Activated CD8-positive, alpha-beta memory T cell treated with anti-CD3 and anti-CD28 coated beads, Interleukin-2, amount 10 ng/mL, durations not matched to agents 7 days and 5 days (primary cell): ENCODE results near the gene ASAP2. TPM values are rescaled to one million over a fixed set of nuclear protein-coding genes. Genes with fewer than 3 reads are reported as not detected.

ENCODE experiments used
- ATAC-seq: fragments of 150-1000 bp; cut with Tn5 transposase; one replicate; pipeline ENCODE4 v1.10.0; 2021; ENCODE audit warnings: moderate library complexity
- CTCF ChIA-PET: fragments of 350-600 bp; sonication (Branson Sonifier 250); formaldehyde crosslinking; loops from one replicate; lab custom pipeline; 2021; ENCODE audit warnings: antibody characterized with exemption; lab: Charles Lee
- DNase-seq: peaks from one replicate; pipeline ENCODE4 v3.0.0-alpha.2; 2020
- H3K27ac Mint-ChIP-seq: one replicate; pipeline ENCODE4 v1.8.0; 2021; ENCODE audit warnings: mild to moderate bottlenecking, mixed read lengths
- H3K27me3 Mint-ChIP-seq: one replicate; pipeline ENCODE4 v1.8.0; 2021; ENCODE audit warnings: mixed read lengths
- H3K36me3 Mint-ChIP-seq: one replicate; pipeline ENCODE4 v1.8.0; 2021; ENCODE audit warnings: mild to moderate bottlenecking, mixed read lengths
- H3K4me1 Mint-ChIP-seq: one replicate; pipeline ENCODE4 v1.8.0; 2021; ENCODE audit warnings: mixed read lengths
- H3K4me3 Mint-ChIP-seq: one replicate; pipeline ENCODE4 v1.8.0; 2021; ENCODE audit warnings: mild to moderate bottlenecking, moderate library complexity, mixed read lengths
- H3K9me3 Mint-ChIP-seq: one replicate; pipeline ENCODE4 v1.8.0; 2022; ENCODE audit warnings: low read depth, mixed read lengths
- total RNA-seq, 2 experiments: library from RNA; stranded (reverse); gene quantifications; one replicate each; pipeline ENCODE4 v1.2.3, GENCODE V29; 2021

Gene ASAP2
- total RNA-seq, 2 experiments from 2014 or later, result 0.33 to 0.44 TPM

GRCh38 chr2:9355716-9356115 lies 149.1 kb downstream of the ASAP2 start:
- Mint-ChIP-seq H3K27me3 (peaks cover 59% of the 10 kb centered on the region), H3K36me3 (no peaks in the 10 kb centered on the region), H3K4me3 (no peak overlapping the region), H3K4me1 (peaks cover 3% of the 10 kb centered on the region), H3K9me3 (no peaks in the 10 kb centered on the region), H3K27ac (no peak overlapping the region)
- ATAC-seq (no peak), DNase-seq (no peak)
- CTCF ChIA-PET, result no interaction called here

- peak; percentile 16 for ATAC-seq
- H3K4me1 Mint-ChIP-seq, result peaks cover 3% of the 10 kb centered on the region
- no peaks in the 10 kb centered on the region for H3K9me3 Mint-ChIP-seq
- H3K27ac Mint-ChIP-seq, result no peak overlapping the region
- peaks cover 60% of the 10 kb centered on the region for H3K27me3 Mint-ChIP-seq
- peak overlapping the region; percentile 3 for H3K4me3 Mint-ChIP-seq
- no peaks in the 10 kb centered on the region for H3K36me3 Mint-ChIP-seq
- CTCF ChIA-PET, result no interaction called here
- no peak for DNase-seq
Observed at GRCh38 chr2:9356261-9356660, 149.6 kb downstream of the ASAP2 start.

- no peak for ATAC-seq
- no peaks in the 10 kb centered on the region for H3K9me3 Mint-ChIP-seq
- H3K36me3 Mint-ChIP-seq, result no peaks in the 10 kb centered on the region
- CTCF ChIA-PET, result no interaction called here
- DNase-seq, result no peak
- peaks cover 3% of the 10 kb centered on the region for H3K4me1 Mint-ChIP-seq
- H3K27me3 Mint-ChIP-seq, result peaks cover 62% of the 10 kb centered on the region
- no peak overlapping the region for H3K4me3 Mint-ChIP-seq
- H3K27ac Mint-ChIP-seq, result no peak overlapping the region
Observed at GRCh38 chr2:9358846-9359245, 152.2 kb downstream of the ASAP2 start.

GRCh38 chr2:9359463-9359862 lies 152.9 kb downstream of the ASAP2 start:
- no peaks in the 10 kb centered on the region for H3K36me3 Mint-ChIP-seq
- H3K27ac Mint-ChIP-seq, result no peak overlapping the region
- CTCF ChIA-PET, result no interaction called here
- DNase-seq, result no peak
- no peak for ATAC-seq
- H3K4me3 Mint-ChIP-seq, result no peak overlapping the region
- H3K27me3 Mint-ChIP-seq, result peaks cover 62% of the 10 kb centered on the region
- peaks cover 3% of the 10 kb centered on the region for H3K4me1 Mint-ChIP-seq
- no peaks in the 10 kb centered on the region for H3K9me3 Mint-ChIP-seq

GRCh38 chr2:9360110-9360509 lies 153.5 kb downstream of the ASAP2 start:
- no peaks in the 10 kb centered on the region for H3K9me3 Mint-ChIP-seq
- CTCF ChIA-PET, result no interaction called here
- H3K27ac Mint-ChIP-seq, result no peak overlapping the region
- DNase-seq (no peak), ATAC-seq (no peak)
- peaks cover 62% of the 10 kb centered on the region for H3K27me3 Mint-ChIP-seq
- H3K4me3 Mint-ChIP-seq, result no peak overlapping the region
- no peaks in the 10 kb centered on the region for H3K36me3 Mint-ChIP-seq
- peaks cover 3% of the 10 kb centered on the region for H3K4me1 Mint-ChIP-seq

- Mint-ChIP-seq H3K9me3 (no peaks in the 10 kb centered on the region), H3K27me3 (peaks cover 57% of the 10 kb centered on the region), H3K27ac (no peak overlapping the region), H3K36me3 (no peaks in the 10 kb centered on the region), H3K4me3 (no peak overlapping the region), H3K4me1 (peaks cover 3% of the 10 kb centered on the region)
- CTCF ChIA-PET, result no interaction called here
- ATAC-seq (no peak), DNase-seq (no peak)
Observed at GRCh38 chr2:9360701-9361100, 154.1 kb downstream of the ASAP2 start.

- CTCF ChIA-PET, result interaction anchor here (0.8 kb wide), 1 partner anchor 159 kb away, joined by 3 read pairs; no protein-coding TSS in a partner anchor
- H3K9me3 Mint-ChIP-seq, result no peaks in the 10 kb centered on the region
- no peaks in the 10 kb centered on the region for H3K36me3 Mint-ChIP-seq
- no peak overlapping the region for H3K4me3 Mint-ChIP-seq
- no peaks in the 10 kb centered on the region for H3K4me1 Mint-ChIP-seq
- DNase-seq, result no peak
- H3K27me3 Mint-ChIP-seq, result peaks cover 28% of the 10 kb centered on the region
- ATAC-seq, result no peak
- H3K27ac Mint-ChIP-seq, result no peak overlapping the region
Observed at GRCh38 chr2:9364373-9364772, 157.8 kb downstream of the ASAP2 start.

- CTCF ChIA-PET, result interaction anchor here (1.0 kb wide), 1 partner anchor 222 kb away, joined by 3 read pairs; no protein-coding TSS in a partner anchor
- ATAC-seq (no peak), DNase-seq (no peak)
- Mint-ChIP-seq H3K36me3 (no peaks in the 10 kb centered on the region), H3K4me3 (no peak overlapping the region), H3K4me1 (no peaks in the 10 kb centered on the region), H3K27me3 (peaks cover 24% of the 10 kb centered on the region), H3K9me3 (no peaks in the 10 kb centered on the region), H3K27ac (no peak overlapping the region)
Observed at GRCh38 chr2:9364791-9365497, 158.3 kb downstream of the ASAP2 start.

GRCh38 chr2:9365498-9366019 lies 158.9 kb downstream of the ASAP2 start:
- ATAC-seq (no peak), DNase-seq (no peak)
- Mint-ChIP-seq H3K36me3 (no peaks in the 10 kb centered on the region), H3K27ac (no peak overlapping the region), H3K4me1 (no peaks in the 10 kb centered on the region), H3K4me3 (no peak overlapping the region), H3K27me3 (peaks cover 20% of the 10 kb centered on the region), H3K9me3 (no peaks in the 10 kb centered on the region)
- CTCF ChIA-PET, result interaction anchor here (1.0 kb wide), 1 partner anchor 223 kb away, joined by 3 read pairs; no protein-coding TSS in a partner anchor

GRCh38 chr2:9366026-9366425 lies 159.4 kb downstream of the ASAP2 start:
- CTCF ChIA-PET, result no interaction called here

GRCh38 chr2:9370746-9371145 lies 164.1 kb downstream of the ASAP2 start:
- Mint-ChIP-seq H3K27ac (no peak overlapping the region), H3K9me3 (no peaks in the 10 kb centered on the region), H3K4me1 (no peaks in the 10 kb centered on the region), H3K36me3 (no peaks in the 10 kb centered on the region), H3K27me3 (peaks cover 6% of the 10 kb centered on the region), H3K4me3 (no peak overlapping the region)
- DNase-seq, result no peak
- CTCF ChIA-PET, result interaction anchor here (1.2 to 3.0 kb wide), 2 partner anchors 166 to 228 kb away, joined by 3 to 13 read pairs; no protein-coding TSS in a partner anchor
- no peak for ATAC-seq

More at GRCh38 chr2:9366026-9366425, 159.4 kb downstream of the ASAP2 start:
- DNase-seq (no peak), ATAC-seq (no peak)
- Mint-ChIP-seq H3K9me3 (no peaks in the 10 kb centered on the region), H3K27ac (no peak overlapping the region), H3K27me3 (peaks cover 17% of the 10 kb centered on the region), H3K4me1 (no peaks in the 10 kb centered on the region), H3K4me3 (no peak overlapping the region), H3K36me3 (no peaks in the 10 kb centered on the region)

- CTCF ChIA-PET, result interaction anchor here (3.0 kb wide), 1 partner anchor 230 kb away, joined by 13 read pairs; no protein-coding TSS in a partner anchor
- Mint-ChIP-seq H3K27me3 (peaks cover 18% of the 10 kb centered on the region), H3K36me3 (no peaks in the 10 kb centered on the region), H3K9me3 (no peaks in the 10 kb centered on the region), H3K27ac (no peak overlapping the region), H3K4me3 (no peak overlapping the region), H3K4me1 (no peaks in the 10 kb centered on the region)
- DNase-seq, result no peak
- ATAC-seq, result no peak
Observed at GRCh38 chr2:9373047-9373446, 166.4 kb downstream of the ASAP2 start.

GRCh38 chr2:9373476-9373875 lies 166.9 kb downstream of the ASAP2 start:
- H3K27ac Mint-ChIP-seq, result no peak overlapping the region
- H3K4me3 Mint-ChIP-seq, result no peak overlapping the region
- no peak for ATAC-seq
- H3K36me3 Mint-ChIP-seq, result no peaks in the 10 kb centered on the region
- H3K4me1 Mint-ChIP-seq, result no peaks in the 10 kb centered on the region
- CTCF ChIA-PET, result interaction anchor here (3.0 kb wide), 1 partner anchor 230 kb away, joined by 13 read pairs; no protein-coding TSS in a partner anchor
- H3K9me3 Mint-ChIP-seq, result no peaks in the 10 kb centered on the region
- DNase-seq, result no peak
- peaks cover 18% of the 10 kb centered on the region for H3K27me3 Mint-ChIP-seq
